K562 (cell line): ENCODE measurements around the gene MRTFB. TPM values are rescaled to one million over a fixed set of nuclear protein-coding genes. Genes with fewer than 3 reads are reported as not detected.

Experiments used
- ATAC-seq: fragments of 200-7000 bp; cut with Tn5 transposase; 3 replicates; pipeline ENCODE4 v1.9.1; 2020; ENCODE audit warnings: moderate library complexity
- BruUV-seq: library from RNA; stranded (reverse); fragments of 400-500 nt; replicated peaks from 2 replicates; lab custom pipeline; 2021; lab: Mats Ljungman, UMichigan
- CTCF ChIA-PET: fragments of 300-600 bp; formaldehyde crosslinking; extraction: SDS; loops from one replicate; lab custom pipeline; 2021; ENCODE audit warnings: low intra/inter-chr PET ratio; lab: Yijun Ruan, JAX
- POLR2A ChIA-PET: fragments of 300-600, 350-650 bp; sonication (Branson Sonifier 250); formaldehyde crosslinking; extraction: SDS; loops from one replicate; lab custom pipeline; 2021; ENCODE audit warnings: antibody characterized with exemption, inconsistent platforms; lab: Yijun Ruan, JAX
- DNase-seq, 4 experiments: peaks; one replicate each; pipeline versions ENCODE4 v3.0.0 to v3.0.0-alpha.2; 2011 to 2018; ENCODE audit warnings: low spot score in 3 of 4, mixed read lengths in 3 of 4; ENCODE audit errors: extremely low read depth in 1 of 4
- FAIRE-seq: peaks from 2 replicates; lab custom pipeline; 2011; peaks lifted over from hg19 to GRCh38; lab: Jason Lieb, UNC
- H2AFZ ChIP-seq: 2 replicates; pipeline ENCODE4 v1.6.0; 2011; ENCODE audit warnings: low read depth, low read length, control low read depth, inconsistent platforms
- H3K27ac ChIP-seq: fragments of 200-600 bp; 3 replicates; pipeline ENCODE4 v1.8.0; 2011; ENCODE audit warnings: low read depth, mild to moderate bottlenecking, control low read depth, inconsistent platforms, low read length, moderate library complexity, mixed read lengths; ENCODE audit errors: extremely low read depth
- H3K27me3 ChIP-seq, 2 experiments: fragments of 300-600 bp in 1 of 2; 2 replicates in 1 of 2; 3 replicates in 1 of 2; pipeline versions ENCODE4 v1.6.0 to v1.8.0; 2011; ENCODE audit warnings: inconsistent platforms in 2 of 2, low read length in 2 of 2, mild to moderate bottlenecking in 1 of 2, mixed read lengths in 1 of 2, moderate library complexity in 1 of 2; ENCODE audit not compliant: control insufficient read depth in 2 of 2, insufficient read depth in 2 of 2
- H3K36me3 ChIP-seq: fragments of 300-600 bp; 3 replicates; pipeline ENCODE4 v1.8.0; 2011; ENCODE audit warnings: mild to moderate bottlenecking, low read length, inconsistent platforms; ENCODE audit not compliant: control insufficient read depth, insufficient read depth
- H3K4me1 ChIP-seq, 2 experiments: fragments of 200-600 bp in 1 of 2; replicated peaks in 1 of 2; 2 replicates in 1 of 2; 3 replicates in 1 of 2; pipeline versions ENCODE4 v1.5.1 to v1.8.0; 2011; ENCODE audit warnings: inconsistent platforms in 2 of 2, low read length in 2 of 2, mild to moderate bottlenecking in 1 of 2, mixed read lengths in 1 of 2, moderate library complexity in 1 of 2; ENCODE audit not compliant: control insufficient read depth in 2 of 2, insufficient read depth in 2 of 2
- H3K4me2 ChIP-seq: 2 replicates; pipeline ENCODE4 v1.6.1; 2011; ENCODE audit warnings: low read length, control low read depth, inconsistent platforms, mixed read lengths; ENCODE audit not compliant: insufficient read depth
- H3K4me3 ChIP-seq: fragments of 200-600 bp; sonication (generic), shearing (Covaris generic); 2 replicates; pipeline ENCODE4 v1.5.1; 2016; ENCODE audit warnings: control low read depth, inconsistent platforms
- H3K79me2 ChIP-seq: fragments of 200-600 bp; 3 replicates; pipeline ENCODE4 v1.8.0; 2011; ENCODE audit warnings: low read length, inconsistent platforms; ENCODE audit not compliant: control insufficient read depth, insufficient read depth
- H3K9ac ChIP-seq, 2 experiments: 2 replicates each; pipeline versions ENCODE4 v1.6.0 to v1.6.1; 2011; ENCODE audit warnings: low read depth in 2 of 2, low read length in 2 of 2, control low read depth in 1 of 2, inconsistent platforms in 1 of 2, mild to moderate bottlenecking in 1 of 2, mixed read lengths in 1 of 2; ENCODE audit not compliant: insufficient read depth in 1 of 2
- H3K9me1 ChIP-seq: one replicate; pipeline ENCODE4 v1.6.0; 2011; ENCODE audit warnings: inconsistent platforms, mild to moderate bottlenecking, low read length, moderate library complexity; ENCODE audit not compliant: control insufficient read depth, insufficient read depth
- H3K9me3 ChIP-seq: replicated peaks from 2 replicates; pipeline ENCODE4 v1.5.1; 2011; ENCODE audit warnings: low read depth, low read length, inconsistent platforms; ENCODE audit not compliant: control insufficient read depth, insufficient read depth
- H4K20me1 ChIP-seq: replicated peaks from 2 replicates; pipeline ENCODE4 v1.6.1; 2011; ENCODE audit warnings: low read length, inconsistent platforms, mixed read lengths; ENCODE audit not compliant: control insufficient read depth, insufficient read depth
- ARID4B ChIP-seq: sonication (generic); formaldehyde crosslinking; IDR thresholded peaks from 2 replicates; pipeline ENCODE4 v1.8.0; 2022; ENCODE audit warnings: mild to moderate bottlenecking, missing genetic modification reagents
- ELK3 ChIP-seq: fragments of 450-650 bp; formaldehyde crosslinking; IDR thresholded peaks from 2 replicates; pipeline ENCODE4 v1.4.0; 2020; ENCODE audit warnings: mild to moderate bottlenecking
- HMBOX1 ChIP-seq: sonication (generic); IDR thresholded peaks from 2 replicates; pipeline ENCODE4 v1.6.1; 2016
- MCM3 ChIP-seq: fragments of 450-650 bp; IDR thresholded peaks from 2 replicates; pipeline ENCODE4 v1.6.1; 2016
- MITF ChIP-seq: IDR thresholded peaks from 2 replicates; pipeline ENCODE4 v1.6.1; 2014; ENCODE audit warnings: antibody characterized with exemption
- MYBL2 ChIP-seq, 2 experiments: fragments of 450-650 bp in 1 of 2; sonication (generic) in 1 of 2; formaldehyde crosslinking in 1 of 2; IDR thresholded peaks; 2 replicates each; pipeline versions ENCODE4 v1.6.1 to v1.8.1; 2017 to 2022; ENCODE audit warnings: borderline replicate concordance in 1 of 2, inconsistent platforms in 1 of 2, low read depth in 1 of 2, mild to moderate bottlenecking in 1 of 2, missing genetic modification reagents in 1 of 2, moderate library complexity in 1 of 2
- RFX1 ChIP-seq: fragments of 450-650 bp; IDR thresholded peaks from 2 replicates; pipeline ENCODE4 v1.6.1; 2016; ENCODE audit warnings: mild to moderate bottlenecking, moderate library complexity
- TAF15 ChIP-seq: fragments of 200-400 bp; formaldehyde crosslinking; IDR thresholded peaks from 2 replicates; pipeline ENCODE4 v1.6.1; 2017; ENCODE audit warnings: mild to moderate bottlenecking, low read depth, low read length, moderate library complexity
- TOE1 ChIP-seq, 2 experiments: fragments of 450-650 bp in 1 of 2; sonication (generic) in 1 of 2; formaldehyde crosslinking in 1 of 2; IDR thresholded peaks; 2 replicates each; pipeline versions ENCODE4 v1.7.1 to v1.8.0; 2016 to 2022; ENCODE audit warnings: borderline replicate concordance in 2 of 2, mild to moderate bottlenecking in 2 of 2, antibody characterized with exemption in 1 of 2, inconsistent platforms in 1 of 2, low read depth in 1 of 2, missing genetic modification reagents in 1 of 2, moderate library complexity in 1 of 2
- WGBS: fragments of 100-300 bp; shearing (Covaris generic); methylation state at CpG from one replicate; pipeline ENCODE4 v1.1.6; 2016; ENCODE audit warnings: low coverage, mixed read lengths; ENCODE audit not compliant: insufficient coverage; ENCODE audit errors: missing lambda C conversion rate; 5-methylcytosine and 5-hydroxymethylcytosine counted together
- in situ Hi-C: fragments of 300-500 bp; cut with MboI; formaldehyde crosslinking; loops from 4 replicates; pipeline ENCODE4 v1.15.0; 2018; ENCODE audit warnings: inconsistent platforms, mixed read lengths
- intact Hi-C: fragments of 100-400 bp; cut with micrococcal nuclease; formaldehyde crosslinking; loops from 2 replicates; pipeline ENCODE4 v1.14.2; 2022
- polyA plus RNA-seq, 8 experiments: library from polyadenylated mRNA; depleted of rRNA in 4 of 8; stranded (reverse) in 5 of 8; unstranded in 3 of 8; fragments of >200 nt; fragmentation: Nextera tagmentation in 2 of 8; fragmentation: Illumina TruSeq in 1 of 8; extraction: Ambion mirVana in 2 of 8; extraction: Trizol in 1 of 8; gene quantifications; 2 replicates each; pipeline versions ENCODE4 v1.2.1 to v1.2.3, GENCODE V29; 2011 to 2014; ENCODE audit warnings: inconsistent platforms in 1 of 8, missing spikeins in 1 of 8
- total RNA-seq, 7 experiments: library from RNA; depleted of rRNA in 6 of 7; stranded (reverse); fragments of >200 nt in 6 of 7; fragmentation: Illumina TruSeq in 2 of 7; extraction: Trizol in 2 of 7; gene quantifications; 2 replicates each; pipeline versions ENCODE4 v1.2.1 to v1.2.3, GENCODE V29; 2011 to 2021; ENCODE audit warnings: low replicate concordance in 1 of 7
- TF ChIP-seq, protein P1 (sequence below): fragments of 450-650 bp; IDR thresholded peaks from 2 replicates; pipeline ENCODE4 v1.6.1; 2016; ENCODE audit warnings: borderline replicate concordance

Gene MRTFB
- total and polyA plus RNA-seq, 9 of the 15 experiments (the other 6 are each of a cell fraction or from before 2014, with no cell fraction given): 2.2 to 12.7 (median 7.0) TPM

GRCh38 chr16:14139872-14140271, 68.8 kb downstream of the MRTFB start:
- no peaks in the 10 kb centered on the region for H3K79me2 ChIP-seq
- FAIRE-seq (no peak), ATAC-seq (no peak), DNase-seq (no peak)
- CTCF ChIA-PET: no interaction called here
- POLR2A ChIA-PET: interaction anchor here (0.6 to 1.7 kb wide), 3 partner anchors 11 to 72 kb away, joined by 3 read pairs; no protein-coding TSS in a partner anchor
- no peaks in the 10 kb centered on the region for H4K20me1 ChIP-seq
- intact Hi-C loops (no loop called here), in situ Hi-C loops (no loop called here)
- BruUV-seq: no TSS peak
- no peak overlapping the region for H3K9ac ChIP-seq
- no peaks in the 10 kb centered on the region for H3K27me3 ChIP-seq
- H3K4me3 ChIP-seq: no peak overlapping the region
- H3K4me2 ChIP-seq: no peak overlapping the region
- no peak overlapping the region for H3K27ac ChIP-seq
- peaks cover 5% of the 10 kb centered on the region; the same call in 1 of the 3 replicates for H3K36me3 ChIP-seq
- no peak overlapping the region for H2AFZ ChIP-seq
- H3K9me3 ChIP-seq: no peaks in the 10 kb centered on the region
- WGBS: 62% methylated on average over 1 of the region's 1 CpG
- H3K9me1 ChIP-seq: no peaks in the 10 kb centered on the region
- peaks cover 0 to 4% of the 10 kb centered on the region in 2 experiments; a peak in 1 of 5 replicates for H3K4me1 ChIP-seq
- no peak for TF ChIP-seq ARID4B (CRISPR knock-in tag)
- TF ChIP-seq, protein P1, sequence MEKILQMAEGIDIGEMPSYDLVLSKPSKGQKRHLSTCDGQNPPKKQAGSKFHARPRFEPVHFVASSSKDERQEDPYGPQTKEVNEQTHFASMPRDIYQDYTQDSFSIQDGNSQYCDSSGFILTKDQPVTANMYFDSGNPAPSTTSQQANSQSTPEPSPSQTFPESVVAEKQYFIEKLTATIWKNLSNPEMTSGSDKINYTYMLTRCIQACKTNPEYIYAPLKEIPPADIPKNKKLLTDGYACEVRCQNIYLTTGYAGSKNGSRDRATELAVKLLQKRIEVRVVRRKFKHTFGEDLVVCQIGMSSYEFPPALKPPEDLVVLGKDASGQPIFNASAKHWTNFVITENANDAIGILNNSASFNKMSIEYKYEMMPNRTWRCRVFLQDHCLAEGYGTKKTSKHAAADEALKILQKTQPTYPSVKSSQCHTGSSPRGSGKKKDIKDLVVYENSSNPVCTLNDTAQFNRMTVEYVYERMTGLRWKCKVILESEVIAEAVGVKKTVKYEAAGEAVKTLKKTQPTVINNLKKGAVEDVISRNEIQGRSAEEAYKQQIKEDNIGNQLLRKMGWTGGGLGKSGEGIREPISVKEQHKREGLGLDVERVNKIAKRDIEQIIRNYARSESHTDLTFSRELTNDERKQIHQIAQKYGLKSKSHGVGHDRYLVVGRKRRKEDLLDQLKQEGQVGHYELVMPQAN: no peak
- no peak for TF ChIP-seq HMBOX1
- no peak for TF ChIP-seq MITF
- no peak for TF ChIP-seq RFX1
- TF ChIP-seq TOE1 (IDR thresholded peaks at IDR 0.05; ENCODE audit: borderline replicate concordance): no peak
- no peak for TF ChIP-seq TOE1 (CRISPR knock-in tag; IDR thresholded peaks at IDR 0.05; ENCODE audit: borderline replicate concordance, low read depth)
- no peak for TF ChIP-seq ELK3 (CRISPR knock-in tag)
- TF ChIP-seq MCM3: no peak
- TF ChIP-seq MYBL2 (IDR thresholded peaks at IDR 0.05; ENCODE audit: low read depth): no peak
- TF ChIP-seq MYBL2 (CRISPR knock-in tag; IDR thresholded peaks at IDR 0.05; ENCODE audit: borderline replicate concordance): no peak
- no peak for TF ChIP-seq TAF15
